ENCODE measurements around the gene SHOC2.

SHOC2 gene

GRCh38 chr10:110985497-110986275 is 66.3 kb downstream of the SHOC2 start:
- peak; percentile 70 for DNase-seq

- no peak for DNase-seq
Measured at GRCh38 chr10:110989016-110989415, 69.6 kb downstream of the SHOC2 start.

GRCh38 chr10:110992006-110992800 is 72.8 kb downstream of the SHOC2 start:
- DNase-seq = no peak

GRCh38 chr10:110993024-110993693 is 73.8 kb downstream of the SHOC2 start:
- DNase-seq = no peak

GRCh38 chr10:110994406-110995086 is 75.1 kb downstream of the SHOC2 start:
- no peak for DNase-seq

GRCh38 chr10:110995301-110995700 is 75.9 kb downstream of the SHOC2 start:
- DNase-seq = no peak

GRCh38 chr10:110996256-110996655 is 76.9 kb downstream of the SHOC2 start:
- no peak for DNase-seq

GRCh38 chr10:111004016-111004415 is 84.6 kb downstream of the SHOC2 start:
- DNase-seq = no peak

GRCh38 chr10:111007486-111007885 is 88.1 kb downstream of the SHOC2 start:
- no peak for DNase-seq

GRCh38 chr10:111015181-111015580 is 95.8 kb downstream of the SHOC2 start:
- DNase-seq = peak; percentile 69

- DNase-seq = peak; percentile 86
Measured at GRCh38 chr10:111017098-111017497, 97.7 kb downstream of the SHOC2 start.

- DNase-seq = no peak
Measured at GRCh38 chr10:111018021-111018420, 98.6 kb downstream of the SHOC2 start.

- no peak for DNase-seq
Measured at GRCh38 chr10:111023060-111023459, 103.7 kb downstream of the SHOC2 start.

GRCh38 chr10:111030042-111030750 is 110.8 kb downstream of the SHOC2 start:
- DNase-seq = peak; percentile 81

- no peak for DNase-seq
Measured at GRCh38 chr10:111034598-111035310, 115.3 kb downstream of the SHOC2 start.

GRCh38 chr10:111035542-111035941 is 116.1 kb downstream of the SHOC2 start:
- no peak for DNase-seq

- no peak for DNase-seq
Measured at GRCh38 chr10:111037858-111038257, 118.5 kb downstream of the SHOC2 start.

- DNase-seq = no peak
Measured at GRCh38 chr10:111039522-111039921, 120.1 kb downstream of the SHOC2 start.

- DNase-seq = no peak
Measured at GRCh38 chr10:111057006-111057405, 137.6 kb downstream of the SHOC2 start.
